Transverse colon (tissue), 3 donors: ENCODE measurements around the gene P3H1.

Experiments used
- CTCF ChIP-seq, 5 experiments: fragments of 200-600 bp in 3 of 5; fragments of 450-650 bp in 2 of 5; sonication (generic) in 3 of 5; IDR thresholded peaks; 1 replicate in 2 of 5; 2 replicates in 3 of 5; pipeline ENCODE4 v1.5.1; 2016 to 2017; ENCODE audit warnings: antibody characterized with exemption in 5 of 5, inconsistent platforms in 3 of 5, mild to moderate bottlenecking in 2 of 5, moderate library complexity in 1 of 5
- POLR2A ChIP-seq: fragments of 450-650 bp; IDR thresholded peaks from one replicate; pipeline ENCODE4 v1.6.1; 2016; ENCODE audit warnings: antibody characterized with exemption, mild to moderate bottlenecking, moderate library complexity

- TF ChIP-seq CTCF (IDR thresholded peaks at IDR 0.05) = no peak
- TF ChIP-seq POLR2A = no peak
Observed at GRCh38 chr1:42732126-42732680, 34.6 kb downstream of the P3H1 start.
